IPS-18c (cell line): Measurements from ENCODE around the gene EFNA1.
"Not testable (repeated sequence)": the region's sequence is repeated elsewhere in the genome, so short reads cannot be mapped to it uniquely, and the experiment has no call there.

Experiments
- H3K4me3 ChIP-seq: 2 replicates; pipeline ENCODE4 v1.7.0; 2013; ENCODE audit warnings: low read depth, mild to moderate bottlenecking, low read length, moderate library complexity; ENCODE audit not compliant: insufficient read depth
- H3K9me3 ChIP-seq: one replicate; pipeline ENCODE4 v1.6.1; 2013; ENCODE audit warnings: mild to moderate bottlenecking, low read length, moderate library complexity; ENCODE audit not compliant: control insufficient read depth, insufficient read depth

EFNA1 gene

DNA sequence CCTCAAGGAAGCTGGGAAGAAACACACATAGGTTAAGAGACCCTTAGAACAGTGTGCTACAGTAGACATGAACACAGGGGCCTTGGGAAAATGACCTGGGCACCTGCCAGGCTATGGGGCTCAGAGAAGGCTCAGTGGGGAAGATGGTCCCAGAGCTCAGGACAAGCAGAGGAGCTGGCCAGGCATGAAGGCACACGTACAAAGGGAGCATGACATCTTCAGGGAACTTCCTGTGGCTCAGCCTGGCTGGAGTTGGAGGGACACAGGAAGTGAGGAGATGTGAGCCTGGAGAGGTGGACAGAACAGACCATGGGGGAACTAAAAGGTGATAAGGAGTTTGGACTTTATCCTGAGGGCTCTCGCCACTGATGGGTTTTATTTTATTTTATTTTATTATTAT lies 4.2 kb downstream of the EFNA1 start:
- no peak overlapping the region for H3K4me3 ChIP-seq
- peaks cover 2% of the 10 kb centered on the region for H3K9me3 ChIP-seq

DNA sequence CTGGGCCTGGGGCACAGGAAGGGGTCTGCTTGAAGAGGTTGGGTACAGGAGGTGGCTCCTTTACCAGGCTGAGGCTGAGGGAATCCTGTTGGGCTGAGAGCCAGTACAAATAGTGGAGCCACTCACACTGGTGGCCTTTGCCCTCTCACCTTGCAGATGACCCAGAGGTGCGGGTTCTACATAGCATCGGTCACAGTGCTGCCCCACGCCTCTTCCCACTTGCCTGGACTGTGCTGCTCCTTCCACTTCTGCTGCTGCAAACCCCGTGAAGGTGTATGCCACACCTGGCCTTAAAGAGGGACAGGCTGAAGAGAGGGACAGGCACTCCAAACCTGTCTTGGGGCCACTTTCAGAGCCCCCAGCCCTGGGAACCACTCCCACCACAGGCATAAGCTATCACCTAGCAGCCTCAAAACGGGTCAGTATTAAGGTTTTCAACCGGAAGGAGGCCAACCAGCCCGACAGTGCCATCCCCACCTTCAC lies 6.2 kb downstream of the EFNA1 start:
- Histone ChIP-seq H3K4me3 (no peak overlapping the region), H3K9me3 (peaks cover 2% of the 10 kb centered on the region)

DNA sequence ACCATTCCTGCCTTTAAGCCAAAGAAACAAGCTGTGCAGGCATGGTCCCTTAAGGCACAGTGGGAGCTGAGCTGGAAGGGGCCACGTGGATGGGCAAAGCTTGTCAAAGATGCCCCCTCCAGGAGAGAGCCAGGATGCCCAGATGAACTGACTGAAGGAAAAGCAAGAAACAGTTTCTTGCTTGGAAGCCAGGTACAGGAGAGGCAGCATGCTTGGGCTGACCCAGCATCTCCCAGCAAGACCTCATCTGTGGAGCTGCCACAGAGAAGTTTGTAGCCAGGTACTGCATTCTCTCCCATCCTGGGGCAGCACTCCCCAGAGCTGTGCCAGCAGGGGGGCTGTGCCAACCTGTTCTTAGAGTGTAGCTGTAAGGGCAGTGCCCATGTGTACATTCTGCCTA lies 6.6 kb downstream of the EFNA1 start:
- Histone ChIP-seq H3K9me3 (peaks cover 2% of the 10 kb centered on the region), H3K4me3 (peak overlapping the region; percentile 95; the same call in 1 of the 2 replicates)

DNA sequence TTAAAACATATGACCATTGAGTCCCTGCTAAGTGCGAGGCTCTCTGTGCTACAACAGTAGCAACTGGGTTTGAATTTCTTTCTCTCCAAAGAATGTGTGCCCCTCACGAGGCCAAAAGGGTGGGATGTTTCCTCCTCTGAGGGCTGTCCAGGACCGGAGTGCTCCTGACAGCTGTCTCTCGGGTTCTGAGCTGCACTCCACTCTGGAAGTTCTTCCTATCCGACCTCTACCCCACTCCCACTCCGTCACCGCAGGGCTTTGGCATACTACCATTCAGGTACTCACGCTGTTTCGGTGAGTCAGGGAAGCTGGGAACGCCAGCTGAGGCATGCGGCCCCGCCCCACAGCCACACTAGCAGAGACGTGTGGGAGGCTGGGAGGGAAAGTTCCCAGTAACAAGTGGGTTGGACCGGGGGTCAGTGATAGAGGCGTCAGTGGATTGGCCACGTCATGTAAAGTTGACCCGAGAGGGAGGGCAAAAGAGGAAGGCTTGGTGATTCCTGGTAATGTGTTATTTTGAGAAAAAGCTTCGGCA lies 7.3 kb downstream of the EFNA1 start:
- Histone ChIP-seq H3K4me3 (peak overlapping the region; percentile 95), H3K9me3 (no peaks in the 10 kb centered on the region)

DNA sequence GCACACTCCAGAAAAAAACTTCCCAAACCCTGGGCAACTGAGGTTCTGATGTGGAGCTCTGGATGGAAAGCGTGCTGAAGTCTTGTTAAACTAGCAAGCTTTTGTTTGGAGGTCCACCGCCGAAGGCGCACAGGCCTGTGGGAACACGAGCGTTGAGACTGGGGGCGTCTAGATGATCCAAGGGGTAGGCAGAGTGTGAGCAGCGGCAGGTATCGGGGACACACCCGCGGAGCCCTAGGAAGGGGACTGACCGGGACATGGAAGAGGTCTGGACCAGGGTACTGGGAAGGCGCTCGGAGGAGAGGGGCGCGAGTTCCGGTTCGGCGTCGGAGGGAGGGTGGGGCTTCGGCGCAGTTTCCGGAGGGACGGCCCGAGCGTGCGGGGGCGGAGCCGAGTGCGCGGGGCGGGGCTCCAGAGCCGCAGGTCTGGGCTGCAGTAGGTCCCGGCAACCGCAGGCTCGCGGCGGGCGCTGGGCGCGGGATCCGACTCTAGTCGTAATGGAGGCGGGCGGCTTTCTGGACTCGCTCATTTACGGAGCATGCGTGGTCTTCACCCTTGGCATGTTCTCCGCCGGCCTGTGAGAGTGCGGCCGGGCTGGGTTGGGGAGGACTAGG lies 7.8 kb downstream of the EFNA1 start, which contains the start of gene SLC50A1:
TSS of gene SLC50A1 (plus strand) at position 438 of the 614 bp plus-strand sequence. CDS start at position 498, 60 bp downstream.
- no peaks in the 10 kb centered on the region for H3K9me3 ChIP-seq
- H3K4me3 ChIP-seq: peak within 1 kb of the TSS; percentile 95

DNA sequence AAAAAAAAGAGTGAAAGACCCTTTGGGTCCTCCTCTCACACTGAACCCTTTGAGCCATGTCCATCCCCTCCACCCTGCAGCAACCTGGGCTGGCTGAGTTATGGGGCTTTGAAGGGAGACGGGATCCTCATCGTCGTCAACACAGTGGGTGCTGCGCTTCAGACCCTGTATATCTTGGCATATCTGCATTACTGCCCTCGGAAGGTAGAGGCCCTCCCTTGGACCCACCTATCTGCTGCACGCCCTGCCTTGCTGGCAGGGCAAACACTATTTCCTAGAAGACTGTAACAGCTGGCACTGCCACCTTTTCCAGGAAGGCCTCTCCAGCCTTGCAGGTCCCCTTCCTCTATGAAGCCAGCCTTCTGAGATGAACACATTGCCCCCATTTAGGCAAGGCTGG lies 9.1 kb downstream of the EFNA1 start:
- Histone ChIP-seq H3K9me3 (no peaks in the 10 kb centered on the region), H3K4me3 (peak overlapping the region; percentile 43)

DNA sequence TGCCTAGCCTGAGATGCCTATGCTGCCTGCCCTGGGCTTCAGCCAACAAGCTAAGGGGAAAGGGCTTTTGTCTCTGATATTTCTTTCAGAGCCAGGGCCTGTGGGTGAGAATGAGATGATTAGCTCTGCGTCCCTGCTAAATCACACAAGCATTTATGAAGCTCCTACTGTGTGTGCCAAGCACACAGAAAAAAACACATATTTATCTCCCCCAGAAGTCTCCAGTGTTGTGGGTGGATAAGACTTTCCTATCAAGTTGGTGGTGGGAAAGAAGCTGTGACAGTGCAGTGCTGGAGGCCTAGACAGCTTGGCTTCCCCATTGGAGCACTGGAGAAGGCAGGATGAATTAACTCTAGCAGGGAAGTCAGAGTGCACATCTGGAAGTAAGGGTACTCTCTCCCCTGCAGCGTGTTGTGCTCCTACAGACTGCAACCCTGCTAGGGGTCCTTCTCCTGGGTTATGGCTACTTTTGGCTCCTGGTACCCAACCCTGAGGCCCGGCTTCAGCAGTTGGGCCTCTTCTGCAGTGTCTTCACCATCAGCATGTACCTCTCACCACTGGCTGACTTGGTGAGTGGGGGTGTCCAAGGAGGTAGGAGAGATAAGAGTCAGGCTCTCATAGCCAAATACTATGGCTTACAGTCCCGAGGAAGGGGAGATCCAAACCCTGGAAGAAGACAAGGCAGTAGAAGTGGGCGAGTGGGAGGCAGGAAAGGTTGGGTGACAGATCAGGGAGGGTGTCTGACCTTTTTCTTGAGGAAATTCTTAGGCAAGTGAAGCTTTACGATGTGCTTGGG lies 9.7 kb downstream of the EFNA1 start:
- peak overlapping the region; percentile 43; the same call in 1 of the 2 replicates for H3K4me3 ChIP-seq
- H3K9me3 ChIP-seq: no peaks in the 10 kb centered on the region

DNA sequence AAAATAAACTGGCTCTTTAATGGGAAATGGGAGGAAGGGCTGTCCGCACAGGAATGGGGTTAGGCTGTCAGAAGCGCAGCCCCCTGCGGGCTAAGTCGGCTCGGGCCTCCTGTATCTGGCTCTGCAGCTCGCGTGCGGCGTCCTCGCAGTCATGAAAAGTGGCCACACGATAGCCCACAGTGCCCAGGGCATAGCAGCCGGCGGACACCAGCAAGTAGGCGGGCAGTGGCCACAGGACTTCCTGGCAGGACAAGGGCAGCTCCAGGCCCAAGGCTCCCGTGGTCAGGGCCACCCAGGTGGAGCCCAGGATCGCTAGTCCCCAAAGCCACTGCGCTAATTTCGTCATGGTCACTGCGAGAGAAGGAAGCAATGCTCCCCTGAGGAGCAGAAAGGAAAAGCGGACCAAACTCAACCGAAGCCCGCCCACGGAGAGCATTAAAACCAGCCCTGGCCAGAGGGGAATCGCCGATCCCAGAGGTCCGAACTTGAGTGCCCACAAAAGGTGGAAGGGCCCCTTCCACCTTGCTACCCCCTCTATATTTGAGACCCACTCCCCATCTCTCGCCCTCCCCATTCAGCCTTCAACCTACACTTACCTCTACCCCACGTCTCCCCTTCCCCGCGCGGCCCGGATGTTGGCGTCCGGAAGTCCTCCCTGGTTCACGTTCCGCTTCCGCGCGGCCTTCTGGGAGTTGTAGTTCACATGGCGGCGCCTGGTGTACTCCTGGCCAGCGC lies 12.4 kb downstream of the EFNA1 start, which contains the start of gene DPM3:
TSS of gene DPM3 (minus strand) at position 637 of the 735 bp plus-strand sequence. CDS start at position 346, 291 bp downstream.
- no peaks in the 10 kb centered on the region for H3K9me3 ChIP-seq
- H3K4me3 ChIP-seq: peak within 1 kb of the TSS; percentile 98

DNA sequence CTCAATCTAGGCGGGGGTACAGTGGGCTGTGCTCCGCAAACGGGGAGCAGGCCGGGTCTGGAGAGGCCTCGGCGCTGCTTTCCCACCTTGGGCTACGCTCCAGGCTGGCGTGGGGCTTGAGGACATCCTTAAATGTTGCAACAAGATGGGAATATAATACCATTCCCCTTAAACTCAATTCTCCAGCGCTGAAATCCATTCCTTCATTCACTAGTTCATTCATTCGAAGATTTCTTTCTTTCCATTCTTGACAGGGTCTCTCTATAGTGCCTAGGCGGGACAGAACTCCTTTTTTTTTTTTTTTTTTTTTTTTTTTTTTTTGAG lies 12.9 kb downstream of the EFNA1 start:
- Histone ChIP-seq H3K9me3 (no peaks in the 10 kb centered on the region), H3K4me3 (peak overlapping the region; percentile 98; the same call in 1 of the 2 replicates)

DNA sequence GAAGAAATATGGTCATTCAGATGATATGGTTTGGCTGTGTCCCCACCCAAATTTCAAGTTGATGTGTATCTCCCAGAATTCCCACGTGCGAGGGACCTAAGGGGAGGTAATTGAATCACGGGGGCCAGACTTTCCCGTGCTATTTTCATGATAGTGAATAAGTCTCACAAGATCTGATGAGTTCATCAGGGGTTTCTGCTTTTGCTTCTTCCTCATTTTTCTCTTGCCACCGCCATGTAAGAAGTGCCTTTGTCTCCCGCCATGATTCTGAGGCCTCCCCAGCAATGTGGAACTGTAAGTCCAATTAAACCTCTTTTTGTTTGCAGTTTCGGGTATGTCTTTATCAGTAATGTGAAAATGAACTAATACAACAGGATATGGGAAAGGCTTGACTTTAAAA lies 14.1 kb downstream of the EFNA1 start:
- Histone ChIP-seq H3K4me3 (no peak overlapping the region), H3K9me3 (no peaks in the 10 kb centered on the region)

DNA sequence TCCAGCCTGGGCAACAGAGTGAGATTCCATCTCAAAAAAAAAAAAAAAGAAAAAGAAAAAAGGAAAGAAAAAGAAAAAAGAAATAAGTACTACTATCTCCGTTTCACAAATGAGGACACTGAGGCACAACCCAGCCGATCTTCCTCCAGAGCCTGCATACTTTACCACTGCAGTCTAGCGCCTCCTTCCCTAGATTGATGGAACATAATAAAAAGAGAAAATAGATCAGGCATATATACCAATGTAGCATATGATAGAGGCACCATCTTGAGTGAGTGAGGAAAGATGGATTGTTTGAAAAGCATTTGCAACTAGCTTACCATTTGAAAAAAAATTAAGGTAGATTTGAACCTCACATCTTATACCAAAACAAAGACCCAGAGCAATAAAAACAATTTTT lies 17.8 kb downstream of the EFNA1 start:
- Histone ChIP-seq H3K9me3 (no peaks in the 10 kb centered on the region), H3K4me3 (no peak overlapping the region)

DNA sequence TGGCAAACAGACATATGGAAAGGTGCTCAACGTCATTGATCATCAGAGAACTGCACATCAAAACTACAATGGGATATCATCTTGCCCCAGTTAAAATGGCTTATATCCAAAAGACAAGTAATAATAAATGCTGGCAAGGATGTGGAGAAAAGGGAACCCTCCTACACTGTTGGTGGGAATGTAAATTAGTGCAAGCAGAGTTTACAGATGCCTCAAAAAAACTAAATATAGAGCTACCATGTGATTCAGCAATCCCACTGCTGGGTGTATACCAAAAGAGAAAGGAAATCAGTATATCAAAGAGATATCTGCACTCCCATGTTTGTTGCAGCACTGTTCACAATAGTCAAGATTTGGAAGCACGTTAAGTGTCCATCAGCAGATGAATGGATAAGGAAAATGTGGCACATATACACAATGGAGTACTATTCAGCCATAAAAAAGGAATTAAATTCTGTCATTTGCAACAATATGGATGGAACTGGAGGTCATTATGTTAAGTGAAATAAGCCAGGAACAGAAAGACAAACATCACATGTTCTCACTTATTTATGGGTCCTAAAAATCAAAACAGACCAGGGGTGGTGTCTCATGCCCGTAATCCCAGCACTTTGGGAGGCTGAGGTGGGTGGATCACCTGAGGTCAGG lies 28.4 kb downstream of the EFNA1 start:
- not testable (repeated sequence) for H3K4me3 ChIP-seq, H3K9me3 ChIP-seq

DNA sequence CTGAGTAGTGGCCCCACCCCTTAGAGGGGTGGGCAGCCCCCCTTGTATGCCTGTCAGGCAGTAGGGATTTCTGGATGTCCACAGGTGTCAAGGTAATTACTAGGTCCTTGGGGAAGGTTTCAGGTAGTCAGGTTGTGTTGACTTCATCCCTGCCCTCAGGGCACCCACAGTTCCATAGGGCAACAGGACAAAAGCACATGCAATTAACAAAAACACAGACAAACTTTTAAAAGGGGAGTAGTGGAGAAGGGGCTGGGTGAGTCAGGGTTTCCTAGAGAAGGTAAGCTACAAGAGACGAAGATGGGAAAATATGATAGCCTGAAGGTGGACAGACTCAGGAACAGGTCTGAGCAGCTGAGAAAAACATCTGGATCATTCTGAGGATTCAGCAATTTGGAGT lies 31.3 kb downstream of the EFNA1 start:
- Histone ChIP-seq H3K4me3 (no peak overlapping the region), H3K9me3 (no peaks in the 10 kb centered on the region)

DNA sequence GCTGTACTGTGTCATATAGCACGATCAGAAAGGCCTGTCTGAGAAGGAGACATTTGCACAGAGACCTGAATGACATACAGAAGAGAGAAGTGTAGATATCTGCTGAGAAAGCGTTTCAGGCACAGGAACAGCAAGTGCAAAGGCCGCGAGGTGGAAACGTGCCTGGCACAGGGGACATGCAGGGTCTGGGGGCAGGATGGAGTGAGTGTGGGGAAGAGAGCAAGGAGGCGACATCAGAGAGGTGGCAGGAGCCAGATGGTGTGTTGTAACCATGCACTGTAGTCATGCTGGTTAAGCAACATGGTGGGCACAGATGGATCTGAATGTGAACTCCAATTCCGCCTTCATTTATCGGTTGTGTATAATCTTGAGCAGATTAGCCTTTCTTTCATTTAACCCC lies 32.5 kb downstream of the EFNA1 start:
- Histone ChIP-seq H3K9me3 (no peaks in the 10 kb centered on the region), H3K4me3 (no peak overlapping the region)

DNA sequence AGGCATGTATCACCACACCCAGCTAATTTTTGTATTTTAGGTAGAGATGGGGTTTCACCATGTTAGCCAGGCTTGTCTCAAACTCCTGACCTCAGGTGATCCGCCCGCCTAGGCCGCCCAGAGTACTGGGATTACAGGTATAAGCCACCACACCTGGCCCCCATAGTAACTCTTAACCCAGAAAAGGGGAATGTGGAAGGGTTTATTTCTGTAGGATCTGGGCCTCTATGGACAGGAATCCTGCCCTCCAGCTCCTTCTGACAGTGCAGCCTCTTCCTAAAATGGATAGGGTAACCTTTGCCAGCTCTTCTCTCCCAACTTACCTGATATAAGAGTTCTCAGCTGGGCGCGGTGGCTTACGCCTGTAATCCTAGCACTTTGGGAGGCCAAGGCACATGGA lies 35.0 kb downstream of the EFNA1 start:
- H3K4me3 ChIP-seq, H3K9me3 ChIP-seq: not testable (repeated sequence)

DNA sequence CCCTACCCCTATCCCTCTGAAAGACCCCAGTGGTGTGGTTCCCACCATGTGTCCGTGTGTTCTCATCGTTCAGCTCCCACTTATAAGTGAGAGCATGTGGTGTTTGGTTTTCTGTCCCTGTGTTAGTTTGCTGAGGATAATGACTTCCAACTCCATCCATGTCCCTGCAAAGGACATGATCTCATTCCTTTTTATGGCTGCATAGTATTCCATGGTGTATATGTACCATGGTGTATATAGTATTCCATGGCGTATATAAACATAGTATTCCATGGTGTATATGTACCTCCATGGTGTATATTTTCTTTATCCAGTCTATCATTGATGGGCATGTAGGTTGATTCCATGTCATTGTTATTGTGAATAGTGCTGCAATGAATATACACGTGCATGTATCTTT lies 36.1 kb downstream of the EFNA1 start:
- H3K9me3 ChIP-seq, H3K4me3 ChIP-seq: not testable (repeated sequence)

DNA sequence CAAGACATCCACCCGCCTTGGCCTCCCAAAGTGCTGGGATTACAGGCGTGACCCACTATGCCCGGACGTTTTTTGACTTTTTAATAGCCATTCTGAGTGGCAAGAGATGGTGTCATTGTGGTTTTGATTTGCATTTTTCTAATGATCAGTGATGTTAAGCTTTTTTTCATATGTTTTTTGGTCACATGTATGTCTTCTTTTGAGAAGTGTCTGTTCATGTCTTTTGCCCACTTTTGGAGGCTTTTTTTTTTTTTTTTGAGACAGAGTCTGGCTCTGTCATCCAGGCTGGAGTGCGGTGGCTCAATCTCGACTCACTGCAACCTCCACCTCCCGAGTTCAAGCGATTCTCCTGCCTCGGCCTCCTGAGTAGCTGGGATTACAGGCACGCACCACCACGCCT lies 36.9 kb downstream of the EFNA1 start:
- H3K4me3 ChIP-seq: not testable (repeated sequence)

More for the DNA sequence above, 36.9 kb downstream of the EFNA1 start:
- H3K9me3 ChIP-seq: not testable (repeated sequence)
